ENCODE data around the gene GEMIN8. TPM values are rescaled to one million over a fixed set of nuclear protein-coding genes. Genes with fewer than 3 reads are reported as not detected.

GEMIN8 gene
- total RNA-seq, 1 experiment from 2014 or later: 11.3 TPM

DNA sequence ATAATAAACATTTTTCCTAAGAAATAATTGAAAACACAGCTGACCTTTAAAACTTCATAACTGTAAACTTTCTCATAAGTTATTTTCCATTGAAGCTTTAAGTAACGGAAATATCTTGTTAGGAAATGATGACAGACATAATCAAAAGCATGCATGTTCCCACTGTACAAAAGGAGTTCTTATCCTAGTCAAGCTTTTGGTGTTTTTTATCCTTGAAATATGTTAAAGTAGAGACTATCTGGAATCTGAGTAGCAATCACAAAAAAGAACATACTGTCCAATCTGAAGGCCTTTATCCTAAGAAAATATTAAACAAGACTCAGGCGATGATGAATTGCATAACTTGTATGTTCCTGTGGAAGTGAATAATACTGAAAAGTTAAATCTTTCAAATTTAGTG, 14.4 kb downstream of the GEMIN8 start:
- CTCF ChIA-PET: no interaction called here
- BruUV-seq (replicated peaks): no TSS peak
- intact Hi-C loops (cut with micrococcal nuclease): no loop called here

DNA sequence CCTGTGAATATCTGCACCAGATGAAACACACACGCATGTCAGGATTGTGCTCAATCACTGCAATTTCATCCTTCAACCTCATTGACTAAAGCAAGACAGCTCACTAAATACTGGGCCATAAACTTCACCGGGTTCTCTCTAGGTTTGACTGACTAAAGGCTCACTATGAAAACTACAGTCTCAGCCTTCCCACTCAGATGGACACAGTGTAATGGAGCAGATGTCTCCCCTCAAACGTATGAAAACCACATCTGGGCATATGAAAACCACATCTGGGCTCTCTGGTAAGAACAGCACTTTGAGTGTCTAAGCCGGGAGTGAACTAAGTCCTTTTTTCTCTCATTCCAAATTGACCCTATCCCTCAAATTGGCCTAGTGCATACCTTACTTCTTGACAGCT, 15.2 kb downstream of the GEMIN8 start:
- TF ChIP-seq YY1 (IDR thresholded peaks at IDR 0.05; ENCODE audit: extremely low read depth, insufficient replicate concordance, low read depth, low read length) (no peak), SRF (IDR thresholded peaks at IDR 0.05; ENCODE audit: low read depth) (no peak), CTCF (IDR thresholded peaks at IDR 0.05 in 2 of 3, conservative IDR thresholded peaks at IDR 0.05 in 1 of 3; ENCODE audit: borderline replicate concordance in 1 of 3, insufficient read depth in 1 of 3, low read depth in 2 of 3, low read length in 2 of 3) (no peak)
- no peak for ATAC-seq
- CTCF ChIA-PET: no interaction called here
- H3K9me3 ChIP-seq (ENCODE audit: control insufficient read depth in 1 of 2, insufficient read depth in 1 of 2, low read depth in 1 of 2, low read length in 2 of 2): no peaks in the 10 kb centered on the region
- POLR2A ChIA-PET: no interaction called here
- H3K36me3 ChIP-seq (ENCODE audit: control insufficient read depth in 1 of 2, insufficient read depth in 2 of 2, low read length in 2 of 2): no peaks in the 10 kb centered on the region
- no TSS peak for BruUV-seq (replicated peaks)
- H3K27me3 ChIP-seq (ENCODE audit: insufficient read depth, low read length): no peaks in the 10 kb centered on the region
- H2AFZ ChIP-seq (ENCODE audit: low read depth, low read length, poor library complexity, severe bottlenecking): no peak overlapping the region
- no peaks in the 10 kb centered on the region for H3K4me1 ChIP-seq (ENCODE audit: control insufficient read depth in 1 of 2, insufficient read depth in 2 of 2, low read length in 2 of 2)
- no peaks in the 10 kb centered on the region for H4K20me1 ChIP-seq (ENCODE audit: insufficient read depth)
- H3K4me3 ChIP-seq (replicated peaks in 1 of 2; ENCODE audit: low read depth in 1 of 2, low read length in 2 of 2): no peak overlapping the region
- H3K9me2 ChIP-seq (ENCODE audit: insufficient read depth): no peaks in the 10 kb centered on the region
- no peak for DNase-seq (ENCODE audit: low read depth, low spot score)
- no peaks in the 10 kb centered on the region for H3K79me2 ChIP-seq (ENCODE audit: insufficient read depth, low read length)
- H3K9ac ChIP-seq (ENCODE audit: low read length): no peak overlapping the region
- intact Hi-C loops (cut with micrococcal nuclease): no loop called here
- RAD21 ChIA-PET (ENCODE audit: low non-redundant PET in 1 of 2, low total read pairs in 2 of 2, uncharacterized antibody in 2 of 2, unreplicated experiment in 2 of 2): no interaction called here
- no peak overlapping the region for H3K4me2 ChIP-seq (ENCODE audit: low read length)
- no peak overlapping the region for H3K27ac ChIP-seq (ENCODE audit: low read depth, low read length)

More for the DNA sequence above, 14.4 kb downstream of the GEMIN8 start:
- Histone ChIP-seq H3K4me3 (replicated peaks in 1 of 2; ENCODE audit: low read depth in 1 of 2, low read length in 2 of 2) (no peak overlapping the region), H3K79me2 (ENCODE audit: insufficient read depth, low read length) (no peaks in the 10 kb centered on the region), H3K9me3 (ENCODE audit: control insufficient read depth in 1 of 2, insufficient read depth in 1 of 2, low read depth in 1 of 2, low read length in 2 of 2) (no peaks in the 10 kb centered on the region), H3K27me3 (ENCODE audit: insufficient read depth, low read length) (no peaks in the 10 kb centered on the region), H3K9ac (ENCODE audit: low read length) (no peak overlapping the region), H3K4me2 (ENCODE audit: low read length) (no peak overlapping the region), H3K9me2 (ENCODE audit: insufficient read depth) (no peaks in the 10 kb centered on the region), H3K4me1 (ENCODE audit: control insufficient read depth in 1 of 2, insufficient read depth in 2 of 2, low read length in 2 of 2) (no peaks in the 10 kb centered on the region), H2AFZ (ENCODE audit: low read depth, low read length, poor library complexity, severe bottlenecking) (no peak overlapping the region), H3K36me3 (ENCODE audit: control insufficient read depth in 1 of 2, insufficient read depth in 2 of 2, low read length in 2 of 2) (no peaks in the 10 kb centered on the region), H3K27ac (ENCODE audit: low read depth, low read length) (no peak overlapping the region), H4K20me1 (ENCODE audit: insufficient read depth) (no peaks in the 10 kb centered on the region)
- TF ChIP-seq FOSL1 (IDR thresholded peaks at IDR 0.05; ENCODE audit: low read depth) (no peak), TCF7L2 (IDR thresholded peaks at IDR 0.05; ENCODE audit: borderline replicate concordance, extremely low read depth, insufficient read depth, insufficient read length) (no peak), SRF (IDR thresholded peaks at IDR 0.05; ENCODE audit: low read depth) (no peak), MAX (IDR thresholded peaks at IDR 0.05) (no peak), ATF3 (IDR thresholded peaks at IDR 0.05) (no peak)
- TF ChIP-seq, protein P1, sequence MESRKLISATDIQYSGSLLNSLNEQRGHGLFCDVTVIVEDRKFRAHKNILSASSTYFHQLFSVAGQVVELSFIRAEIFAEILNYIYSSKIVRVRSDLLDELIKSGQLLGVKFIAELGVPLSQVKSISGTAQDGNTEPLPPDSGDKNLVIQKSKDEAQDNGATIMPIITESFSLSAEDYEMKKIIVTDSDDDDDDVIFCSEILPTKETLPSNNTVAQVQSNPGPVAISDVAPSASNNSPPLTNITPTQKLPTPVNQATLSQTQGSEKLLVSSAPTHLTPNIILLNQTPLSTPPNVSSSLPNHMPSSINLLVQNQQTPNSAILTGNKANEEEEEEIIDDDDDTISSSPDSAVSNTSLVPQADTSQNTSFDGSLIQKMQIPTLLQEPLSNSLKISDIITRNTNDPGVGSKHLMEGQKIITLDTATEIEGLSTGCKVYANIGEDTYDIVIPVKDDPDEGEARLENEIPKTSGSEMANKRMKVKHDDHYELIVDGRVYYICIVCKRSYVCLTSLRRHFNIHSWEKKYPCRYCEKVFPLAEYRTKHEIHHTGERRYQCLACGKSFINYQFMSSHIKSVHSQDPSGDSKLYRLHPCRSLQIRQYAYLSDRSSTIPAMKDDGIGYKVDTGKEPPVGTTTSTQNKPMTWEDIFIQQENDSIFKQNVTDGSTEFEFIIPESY (IDR thresholded peaks at IDR 0.05; ENCODE audit: extremely low read depth, insufficient replicate concordance, low read length): no peak
- no peak for DNase-seq (ENCODE audit: low read depth, low spot score)
- RAD21 ChIA-PET (ENCODE audit: low non-redundant PET in 1 of 2, low total read pairs in 2 of 2, uncharacterized antibody in 2 of 2, unreplicated experiment in 2 of 2): no interaction called here
- no peak for ATAC-seq
- POLR2A ChIA-PET: no interaction called here

All from HCT116 (cell line).